GM23338 (cell line): ENCODE measurements around the gene AP4E1.

Experiments
- POLR2AphosphoS5 ChIP-seq: IDR thresholded peaks from 2 replicates; pipeline ENCODE4 v1.6.1; 2016; ENCODE audit warnings: antibody characterized with exemption, low read depth
- TF ChIP-seq, protein P1 (sequence below), 2 experiments: fragments of 200-600 bp in 1 of 2; sonication (generic) in 1 of 2; conservative IDR thresholded peaks; 2 replicates each; pipeline versions ENCODE4 v1.5.1 to v1.6.1; 2016 to 2017; ENCODE audit warnings: antibody characterized with exemption in 2 of 2, low read depth in 2 of 2, mild to moderate bottlenecking in 2 of 2, moderate library complexity in 1 of 2

DNA sequence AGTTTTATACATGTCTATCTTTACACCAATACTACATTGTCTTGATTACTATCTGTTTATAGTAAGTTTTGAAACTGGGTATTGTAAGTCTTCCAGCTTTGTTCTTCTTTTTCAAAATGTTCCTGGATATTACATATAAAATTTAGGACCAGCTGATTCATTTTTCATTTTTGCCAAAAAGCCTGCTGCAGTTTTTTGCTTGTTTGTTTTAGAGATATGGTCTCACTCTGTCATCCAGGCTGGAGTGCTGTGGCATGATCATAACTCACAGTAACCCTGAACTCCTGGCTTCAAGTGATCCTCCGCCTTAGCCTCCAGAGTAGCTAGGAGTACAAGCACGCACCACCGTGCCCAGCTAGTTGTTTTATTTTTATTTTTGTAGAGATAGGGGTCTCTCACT lies 20.4 kb upstream of the AP4E1 start:
- TF ChIP-seq, protein P1, sequence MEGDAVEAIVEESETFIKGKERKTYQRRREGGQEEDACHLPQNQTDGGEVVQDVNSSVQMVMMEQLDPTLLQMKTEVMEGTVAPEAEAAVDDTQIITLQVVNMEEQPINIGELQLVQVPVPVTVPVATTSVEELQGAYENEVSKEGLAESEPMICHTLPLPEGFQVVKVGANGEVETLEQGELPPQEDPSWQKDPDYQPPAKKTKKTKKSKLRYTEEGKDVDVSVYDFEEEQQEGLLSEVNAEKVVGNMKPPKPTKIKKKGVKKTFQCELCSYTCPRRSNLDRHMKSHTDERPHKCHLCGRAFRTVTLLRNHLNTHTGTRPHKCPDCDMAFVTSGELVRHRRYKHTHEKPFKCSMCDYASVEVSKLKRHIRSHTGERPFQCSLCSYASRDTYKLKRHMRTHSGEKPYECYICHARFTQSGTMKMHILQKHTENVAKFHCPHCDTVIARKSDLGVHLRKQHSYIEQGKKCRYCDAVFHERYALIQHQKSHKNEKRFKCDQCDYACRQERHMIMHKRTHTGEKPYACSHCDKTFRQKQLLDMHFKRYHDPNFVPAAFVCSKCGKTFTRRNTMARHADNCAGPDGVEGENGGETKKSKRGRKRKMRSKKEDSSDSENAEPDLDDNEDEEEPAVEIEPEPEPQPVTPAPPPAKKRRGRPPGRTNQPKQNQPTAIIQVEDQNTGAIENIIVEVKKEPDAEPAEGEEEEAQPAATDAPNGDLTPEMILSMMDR (conservative IDR thresholded peaks at IDR 0.05; ENCODE audit: low read depth in 2 of 2) = no peak
- TF ChIP-seq POLR2AphosphoS5 = no peak
